Measurements from ENCODE around the gene PLEKHM3.

Gene PLEKHM3

DNA sequence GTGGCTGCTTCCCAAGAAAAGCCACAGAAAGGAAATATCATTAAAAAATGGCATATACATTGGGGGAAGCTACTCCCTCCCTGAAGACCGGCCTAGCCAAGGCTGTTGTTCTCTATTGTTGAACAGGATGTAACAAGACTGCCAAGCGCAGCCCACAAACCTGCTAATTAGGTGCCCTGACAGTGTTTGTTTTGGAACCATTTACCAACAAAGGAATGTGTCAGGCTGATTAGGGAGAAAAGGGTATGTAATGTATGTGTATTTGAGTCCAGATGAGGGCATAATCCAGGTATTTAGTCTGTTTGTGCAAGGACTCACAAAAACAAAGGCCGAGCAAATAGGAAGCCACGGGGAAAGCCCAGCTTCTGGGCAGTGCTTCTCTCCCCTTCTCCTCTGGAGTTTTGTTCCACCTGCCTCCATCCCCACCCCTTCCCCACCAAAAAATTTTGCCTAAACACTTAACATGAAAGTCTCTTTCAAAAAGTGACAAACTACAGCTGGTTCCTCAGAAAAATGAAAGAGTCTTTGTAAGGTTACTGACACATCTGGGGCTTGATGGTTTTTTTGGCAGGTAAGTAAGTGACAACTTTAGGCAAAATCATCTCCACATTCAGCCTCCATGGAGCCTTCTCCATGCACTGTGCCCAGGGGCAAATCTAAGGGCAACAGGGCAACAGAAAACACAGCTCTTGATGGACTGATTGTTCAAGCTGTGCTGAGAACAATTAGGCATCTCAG lies 177.4 kb downstream of the PLEKHM3 start:
- DNase-seq, result no peak

DNA sequence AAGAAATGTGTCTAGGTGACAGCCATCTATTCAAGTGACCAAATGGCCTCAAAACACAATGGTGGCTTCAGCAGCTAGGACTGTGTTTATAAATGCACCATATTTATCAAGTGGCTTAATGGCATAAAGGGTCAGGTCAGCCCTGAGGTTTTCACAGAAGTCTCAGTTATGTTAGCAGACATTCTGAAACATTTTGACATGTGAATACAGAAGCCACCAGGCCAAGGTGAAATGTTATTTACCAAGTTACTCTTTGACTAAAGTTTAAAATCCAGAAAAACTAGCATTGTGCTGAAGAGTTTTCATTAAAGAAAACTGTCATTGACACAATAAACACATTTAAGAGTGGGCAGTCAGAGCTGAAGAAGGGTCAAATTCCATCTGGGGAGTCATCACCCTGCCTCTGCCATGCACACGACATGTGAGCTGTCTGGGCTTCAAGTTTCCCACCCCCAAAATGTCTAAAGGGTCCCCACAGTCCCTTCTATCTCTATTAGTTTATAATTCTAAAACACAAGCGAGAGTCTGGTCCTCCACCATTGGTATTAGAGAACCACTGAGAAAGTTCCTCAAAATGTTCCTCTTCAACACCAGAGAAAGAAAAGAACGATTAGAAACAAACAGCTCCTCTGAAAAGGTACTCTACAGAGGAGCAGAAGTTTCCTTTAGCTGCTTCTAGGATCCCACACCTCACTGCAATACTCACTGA lies 178.1 kb downstream of the PLEKHM3 start:
- no peak for DNase-seq

DNA sequence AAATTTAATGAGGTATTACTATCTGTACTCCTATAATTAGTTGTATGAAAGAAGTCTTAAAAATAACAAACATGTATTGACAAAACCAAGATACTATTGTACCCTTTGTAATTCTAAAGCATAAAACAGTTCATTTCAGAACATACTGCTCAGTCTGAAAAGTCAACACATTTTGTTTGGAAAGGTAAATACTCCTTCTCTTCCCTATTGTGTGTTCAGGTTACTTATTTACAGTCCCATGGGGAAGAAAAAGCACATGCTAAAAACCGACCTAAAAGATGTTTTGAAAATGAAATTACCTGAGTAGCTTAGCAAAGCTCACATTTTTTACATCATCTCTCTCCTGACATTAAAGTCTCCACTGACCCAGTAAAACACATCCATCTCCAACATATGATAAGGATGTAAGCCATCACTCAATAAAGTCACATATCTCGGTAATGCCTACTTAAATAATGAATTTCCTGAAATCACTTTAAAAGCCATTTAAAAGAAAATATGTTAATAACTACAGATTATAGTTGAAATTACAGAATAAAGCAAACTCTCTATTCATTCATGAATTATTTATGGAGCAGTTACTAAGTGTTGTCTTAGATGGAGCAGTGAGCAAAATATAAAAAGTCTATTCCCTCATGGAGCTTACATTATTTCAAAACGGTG lies 180.0 kb downstream of the PLEKHM3 start:
- DNase-seq, result no peak

DNA sequence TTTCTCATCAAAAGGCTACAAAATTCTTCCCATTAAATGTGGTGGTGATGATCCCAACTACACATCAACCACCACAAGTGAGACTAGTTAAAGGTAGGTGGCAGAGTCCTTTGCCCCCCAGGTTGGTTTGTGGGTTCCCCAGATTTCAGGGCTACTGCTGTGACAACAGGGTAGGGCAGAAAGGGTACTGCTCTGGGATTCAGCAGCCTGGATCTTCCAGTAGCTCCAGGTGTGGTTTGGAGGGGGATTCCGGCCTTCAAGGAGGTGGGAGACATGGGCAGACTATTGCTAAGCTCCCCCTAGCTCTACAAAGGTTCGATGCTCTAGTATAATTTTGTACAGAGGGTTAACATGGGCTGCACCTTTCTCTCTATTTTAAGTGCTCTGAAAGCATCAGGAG lies 180.7 kb downstream of the PLEKHM3 start:
- DNase-seq, result no peak

DNA sequence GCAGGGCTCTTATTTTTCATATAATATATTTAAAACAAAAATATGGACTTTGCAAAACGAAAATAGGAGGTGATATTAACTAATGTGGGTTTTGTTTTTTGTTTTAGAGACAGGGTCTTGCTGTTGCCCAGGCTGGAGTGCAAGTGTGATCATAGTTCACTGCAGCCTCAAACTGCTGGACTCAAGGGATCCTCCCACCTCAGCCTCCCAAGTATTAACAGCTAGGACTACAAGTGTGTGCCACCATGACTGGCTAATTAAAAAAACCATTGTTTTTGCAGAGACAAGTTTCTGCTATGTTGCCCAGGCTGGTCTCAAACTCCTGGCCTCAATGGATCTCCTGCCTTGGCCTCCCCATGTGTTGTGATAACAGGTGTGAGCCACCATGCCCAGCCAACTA lies 185.2 kb downstream of the PLEKHM3 start:
- no peak for DNase-seq

DNA sequence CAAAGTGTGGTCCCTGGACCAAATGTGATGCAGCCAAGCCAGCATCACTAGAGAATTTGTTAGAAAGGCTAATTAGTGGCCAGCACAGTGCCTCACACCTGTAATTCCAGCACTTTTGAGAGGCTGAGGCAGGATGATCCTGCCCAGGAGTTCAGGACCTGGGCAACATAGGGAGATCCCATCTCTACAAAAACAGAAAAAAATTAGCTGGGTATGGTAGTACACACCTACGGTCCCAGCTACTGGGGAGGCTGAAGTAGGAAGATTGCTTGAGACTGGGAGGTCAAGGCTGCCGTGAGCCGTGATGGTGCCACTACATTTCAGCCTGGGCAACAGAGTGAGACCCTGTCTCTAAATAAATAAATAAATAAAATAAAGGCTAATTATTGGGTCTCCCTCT lies 185.8 kb downstream of the PLEKHM3 start:
- peak; percentile 4 for DNase-seq

DNA sequence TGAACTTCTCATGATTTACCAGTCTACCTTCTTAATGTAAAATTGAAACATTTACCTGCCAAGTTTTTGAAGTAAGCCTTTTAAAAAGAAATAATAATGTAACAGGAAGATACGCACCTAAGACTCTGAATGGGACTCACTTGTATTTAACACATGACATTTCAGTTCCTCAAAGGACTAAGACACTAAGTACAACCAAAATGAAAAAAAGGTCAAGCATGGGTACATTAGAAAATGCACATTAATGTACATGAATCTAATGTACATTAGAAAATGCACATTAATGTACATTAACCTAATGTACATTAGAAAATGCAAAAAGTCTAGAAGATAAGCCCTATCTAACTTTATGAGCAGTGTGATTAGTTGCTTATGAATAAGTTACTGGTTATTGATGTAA lies 186.3 kb downstream of the PLEKHM3 start:
- no peak for DNase-seq

DNA sequence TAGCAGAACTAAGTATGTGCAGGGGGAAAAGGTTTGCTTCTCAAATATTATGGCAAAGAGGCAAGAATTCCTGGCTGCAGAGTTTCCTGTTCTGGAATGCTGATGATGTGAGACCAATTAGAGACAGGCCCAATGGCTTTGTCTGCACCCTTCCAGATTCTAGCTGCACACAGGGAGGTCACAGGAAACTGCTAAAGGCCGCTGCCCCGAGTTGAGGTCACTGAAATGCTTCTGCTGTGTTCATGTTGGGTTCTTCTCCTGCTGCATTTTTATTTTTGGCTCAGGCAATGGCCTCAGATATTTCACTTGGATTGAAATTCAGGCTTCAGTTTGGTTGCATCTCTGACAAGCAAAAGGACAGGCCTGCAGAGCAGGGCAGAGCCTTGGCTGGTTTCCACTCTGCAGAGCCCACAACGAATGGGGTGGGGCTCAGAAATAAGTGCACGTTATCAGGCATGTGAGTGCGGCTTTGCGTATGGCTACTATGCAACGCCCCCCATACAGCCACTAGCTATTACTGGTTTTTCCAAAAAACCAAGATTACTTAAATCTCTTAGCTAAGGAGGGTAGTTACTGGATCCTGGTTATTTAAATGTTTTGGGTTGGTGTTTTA lies 188.7 kb downstream of the PLEKHM3 start:
- DNase-seq, result peak; percentile 46

DNA sequence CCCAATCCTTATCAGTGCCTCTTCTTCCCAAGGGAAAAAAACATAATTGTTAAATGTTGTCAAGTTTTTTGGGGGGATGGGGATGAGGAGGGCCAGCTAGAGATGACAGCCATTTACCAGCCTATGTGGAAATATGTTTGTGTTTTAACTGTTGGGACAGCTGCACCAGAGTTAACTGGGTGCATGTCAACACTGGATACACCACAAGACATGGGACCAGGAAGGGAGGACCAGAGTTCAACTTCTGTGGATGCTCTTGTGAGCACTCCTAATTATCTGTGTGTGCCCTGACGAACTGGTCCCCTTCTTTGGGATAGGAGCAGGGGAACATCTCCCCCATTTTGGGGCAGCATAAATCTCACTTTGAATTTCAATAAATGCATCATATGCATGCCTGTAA lies 189.5 kb downstream of the PLEKHM3 start:
- DNase-seq, result peak; percentile 26

DNA sequence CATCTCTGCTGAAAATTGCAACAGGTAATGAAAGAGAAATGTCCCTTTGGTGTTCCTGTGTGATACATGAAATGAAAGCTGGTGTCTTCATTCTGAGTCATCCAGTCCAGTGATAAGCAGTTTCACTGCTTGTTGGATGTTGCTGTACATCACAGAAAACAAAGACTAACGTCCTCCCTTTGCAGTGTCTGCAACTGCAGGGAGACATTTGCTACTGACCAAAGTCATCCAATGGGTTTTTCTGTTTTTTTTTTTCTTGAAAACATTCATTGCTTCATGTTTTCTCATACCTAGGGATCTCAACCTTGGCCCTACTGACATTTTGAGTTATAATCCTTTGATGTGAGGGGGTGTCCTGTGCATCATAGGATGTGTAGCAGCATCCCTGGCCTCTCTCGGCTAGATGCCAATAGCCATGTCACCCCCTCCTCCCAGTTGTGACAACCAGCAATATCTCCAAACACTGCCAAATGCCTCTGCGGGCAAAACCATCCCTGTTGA lies 192.0 kb downstream of the PLEKHM3 start:
- peak; percentile 19 for DNase-seq

DNA sequence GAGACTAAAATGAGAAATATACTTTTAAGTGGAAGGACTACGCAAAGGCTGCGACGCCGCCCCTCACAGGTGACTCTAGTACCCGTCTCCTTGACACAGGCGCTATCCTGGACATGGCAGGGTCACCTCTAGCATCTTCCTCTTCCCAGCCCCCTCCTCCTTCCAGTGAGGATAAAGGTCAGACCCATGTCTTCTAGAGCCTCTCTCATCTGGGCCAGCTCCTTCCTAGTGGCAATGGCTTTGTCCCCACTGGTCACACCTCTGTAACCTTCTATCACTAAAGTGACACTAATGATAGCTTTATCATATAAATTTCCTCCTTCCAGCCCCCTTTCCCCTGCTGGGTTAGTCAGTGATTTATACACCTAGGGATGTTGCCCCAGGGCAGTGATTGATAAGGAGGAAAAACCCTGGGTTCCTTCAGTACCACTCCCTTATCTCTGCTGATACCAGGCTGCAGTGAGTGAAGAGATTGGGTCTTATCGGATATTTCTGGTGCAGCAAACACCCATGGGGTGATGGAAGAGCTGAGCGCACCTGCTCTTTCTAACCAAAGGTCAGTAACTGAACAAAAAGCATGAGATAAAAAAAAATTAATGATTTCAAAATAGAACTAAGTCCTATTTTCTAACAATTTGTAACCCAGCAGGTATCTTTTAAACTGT lies 193.6 kb downstream of the PLEKHM3 start:
- no peak for DNase-seq

DNA sequence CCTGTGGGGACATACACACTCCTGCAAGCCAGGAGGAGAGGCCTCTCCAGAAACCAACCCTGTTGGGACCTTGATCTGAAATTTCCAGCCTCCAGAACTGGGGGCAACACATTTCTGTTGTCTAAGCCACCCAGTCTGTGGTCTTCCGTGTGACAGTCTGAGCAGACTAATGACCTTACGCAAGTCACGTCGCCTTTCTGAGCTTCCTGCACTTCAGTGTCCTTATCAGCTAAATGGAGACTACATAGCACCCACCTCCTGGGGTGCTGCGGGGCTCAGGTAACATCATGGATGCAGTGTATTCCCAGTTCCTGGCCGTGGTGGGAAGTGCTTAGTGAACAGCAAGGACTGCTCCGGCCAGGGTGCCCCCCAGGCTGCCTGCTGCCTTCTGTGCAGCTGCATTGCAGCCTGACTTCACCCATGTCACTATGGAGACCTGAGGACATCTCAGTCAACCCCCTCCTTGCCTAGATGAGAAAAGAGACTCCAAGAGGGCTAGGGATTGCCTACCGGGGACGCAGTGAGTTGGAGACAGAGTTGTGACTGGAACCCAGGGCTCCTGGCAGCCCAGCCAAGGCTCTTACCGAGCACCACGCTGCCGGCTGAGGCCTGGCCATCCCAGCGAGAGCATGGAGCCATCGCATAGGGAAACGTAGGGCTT lies 194.4 kb downstream of the PLEKHM3 start:
- DNase-seq, result no peak

DNA sequence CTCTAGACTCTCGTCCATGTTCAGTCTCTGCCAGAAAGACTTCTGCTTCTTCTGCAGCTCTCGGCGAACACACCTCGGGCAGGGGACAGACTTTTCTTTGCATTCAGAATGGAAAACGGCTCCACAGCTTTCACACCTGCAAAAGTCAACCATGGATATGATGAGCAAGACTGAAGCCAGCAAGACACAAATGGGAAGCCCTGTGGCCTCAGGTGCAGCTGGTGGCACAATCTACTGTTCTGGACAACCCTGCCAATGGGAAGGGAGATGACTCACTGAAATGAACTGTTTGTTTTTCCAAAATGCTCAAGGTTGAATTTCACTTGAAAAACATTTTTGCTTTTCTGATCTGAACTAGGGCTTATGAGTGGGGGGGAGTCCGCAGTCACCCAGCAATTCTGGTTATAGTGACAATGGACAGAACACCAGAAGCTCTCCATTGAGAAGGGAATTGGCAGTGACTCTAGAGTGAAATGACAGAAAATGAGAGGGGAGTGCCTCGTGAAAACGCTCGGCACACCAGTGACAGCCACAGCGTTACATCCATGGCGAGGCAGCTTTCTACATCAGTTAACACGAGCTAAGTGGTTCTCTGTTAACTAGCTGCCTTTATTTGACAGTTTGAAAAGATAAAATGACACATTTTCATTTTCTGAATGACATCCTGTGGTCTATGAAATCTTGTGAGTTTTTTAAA lies 196.8 kb downstream of the PLEKHM3 start:
- no peak for DNase-seq

DNA sequence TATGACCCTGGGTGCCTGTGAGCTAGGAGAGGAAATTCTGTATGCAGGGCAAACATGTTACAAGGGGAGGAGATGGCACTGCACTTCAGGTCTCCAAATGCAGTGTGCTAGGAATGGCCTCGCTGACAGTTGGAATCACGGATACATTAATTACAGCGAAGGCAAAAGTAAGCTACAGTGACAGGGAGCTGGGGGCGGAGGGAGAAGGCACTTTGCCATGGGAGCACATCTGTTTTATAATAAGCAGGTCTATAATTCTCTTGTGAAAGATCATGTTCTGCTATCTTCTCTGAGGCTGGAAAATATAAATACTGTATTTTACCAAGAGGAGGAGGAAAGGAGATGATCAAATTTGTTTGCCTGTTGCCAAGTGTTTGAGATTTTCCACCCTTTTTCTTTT lies 199.3 kb downstream of the PLEKHM3 start:
- no peak for DNase-seq

DNA sequence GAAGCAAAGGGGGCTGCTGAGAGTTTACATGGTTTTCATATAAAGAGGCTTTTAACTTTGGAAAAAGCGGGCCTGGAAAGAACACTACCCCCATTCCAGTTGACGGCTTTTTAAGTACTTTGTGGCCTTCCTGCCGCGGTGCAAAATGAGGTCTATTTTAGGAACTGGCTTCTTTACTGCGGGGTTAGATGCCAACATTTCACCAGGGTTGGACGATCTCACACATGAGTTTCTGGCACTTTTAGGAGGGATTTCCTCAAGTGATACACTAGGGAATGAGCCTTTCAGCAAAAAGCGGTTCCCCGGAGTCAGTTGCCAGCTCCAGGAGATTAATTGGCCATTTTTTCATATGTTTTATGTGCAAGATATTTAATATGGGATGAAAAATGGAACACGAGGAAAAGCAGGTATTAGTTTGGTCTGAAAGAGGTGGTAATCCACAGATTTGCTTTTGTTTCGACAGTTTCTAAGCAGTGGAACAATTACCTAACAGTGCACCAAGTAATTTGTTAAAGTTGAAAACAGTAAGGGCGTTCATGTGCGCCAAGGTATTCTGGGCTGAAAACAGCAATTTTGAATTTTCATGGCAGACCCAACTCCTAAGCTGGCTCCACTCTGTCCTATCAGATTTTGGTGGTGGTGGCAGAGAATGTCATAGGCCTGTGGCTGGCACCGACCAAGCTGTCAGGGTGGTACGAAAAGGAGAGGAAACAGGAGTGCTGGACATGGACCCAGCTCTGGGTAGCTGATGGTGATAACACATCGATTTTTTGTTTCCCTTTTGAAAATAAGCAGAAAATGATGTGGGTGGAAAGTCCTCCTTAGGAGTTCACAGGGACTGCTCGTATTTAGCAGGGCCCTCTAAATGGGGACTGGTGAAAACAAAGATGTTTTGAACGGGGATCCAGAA lies 200.0 kb downstream of the PLEKHM3 start:
- DNase-seq, result no peak

DNA sequence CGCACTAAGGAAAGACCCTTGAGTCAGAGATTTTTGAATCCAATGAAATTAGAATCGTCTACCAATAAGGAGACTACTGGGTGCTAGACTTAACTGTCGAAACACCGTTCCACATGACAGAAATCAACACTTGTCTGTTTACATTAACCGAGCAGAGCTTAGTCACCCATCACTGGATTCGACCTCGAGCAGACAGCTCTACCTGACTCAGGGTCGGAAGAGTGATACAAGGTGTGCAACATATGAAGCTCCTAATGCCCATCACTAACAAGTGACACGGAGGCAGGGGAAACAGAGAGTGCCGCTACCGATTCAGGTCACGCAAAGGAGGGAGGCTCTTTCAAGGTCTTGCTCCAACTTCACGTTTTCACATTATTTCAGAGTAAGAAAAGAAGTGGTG lies 201.5 kb downstream of the PLEKHM3 start:
- no peak for DNase-seq

DNA sequence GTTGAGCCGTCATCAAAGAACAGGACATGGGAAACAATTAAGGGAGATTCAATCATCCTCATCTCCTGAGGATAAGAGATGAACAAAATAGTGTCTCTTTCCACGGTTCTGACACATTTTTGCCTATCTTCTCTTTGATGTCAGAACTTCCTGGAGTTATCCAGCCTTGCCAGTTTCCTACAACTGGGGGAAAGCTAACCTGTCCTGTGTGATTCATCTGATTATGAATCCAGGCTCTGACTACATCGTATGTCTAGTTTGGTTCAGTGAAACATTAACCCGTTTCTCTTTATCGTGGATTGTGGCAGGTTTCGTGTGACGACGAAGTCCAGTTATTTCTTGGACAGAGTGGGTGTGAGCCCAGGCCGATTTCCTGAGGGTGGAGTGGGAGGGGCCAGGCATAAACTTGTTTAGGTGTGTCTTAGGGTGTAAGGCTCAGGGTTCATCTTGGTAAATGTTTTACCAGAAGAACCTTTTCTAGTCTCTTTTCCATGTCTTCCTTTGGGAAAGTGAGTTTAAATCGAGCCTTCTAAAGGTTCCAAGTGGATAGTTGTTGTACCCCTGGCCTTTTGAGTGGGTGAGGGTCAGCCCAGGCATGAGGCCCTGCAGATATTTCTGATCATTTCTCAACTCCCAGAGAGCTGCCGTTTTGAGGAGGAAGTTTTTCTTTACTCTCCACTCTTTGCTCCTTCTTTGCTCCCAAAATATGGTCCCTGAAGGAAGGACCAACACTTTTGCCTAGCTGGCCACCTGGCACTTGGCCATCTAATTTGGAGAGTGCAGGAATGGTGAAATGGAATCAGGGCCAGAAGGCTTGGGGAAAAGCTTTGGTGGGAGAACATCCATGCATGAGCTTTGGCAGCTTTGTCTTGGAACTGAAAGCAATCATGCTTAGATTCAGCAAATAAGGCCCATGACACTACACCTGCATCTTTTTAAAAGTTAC lies 205.2 kb downstream of the PLEKHM3 start:
- no peak for DNase-seq

DNA sequence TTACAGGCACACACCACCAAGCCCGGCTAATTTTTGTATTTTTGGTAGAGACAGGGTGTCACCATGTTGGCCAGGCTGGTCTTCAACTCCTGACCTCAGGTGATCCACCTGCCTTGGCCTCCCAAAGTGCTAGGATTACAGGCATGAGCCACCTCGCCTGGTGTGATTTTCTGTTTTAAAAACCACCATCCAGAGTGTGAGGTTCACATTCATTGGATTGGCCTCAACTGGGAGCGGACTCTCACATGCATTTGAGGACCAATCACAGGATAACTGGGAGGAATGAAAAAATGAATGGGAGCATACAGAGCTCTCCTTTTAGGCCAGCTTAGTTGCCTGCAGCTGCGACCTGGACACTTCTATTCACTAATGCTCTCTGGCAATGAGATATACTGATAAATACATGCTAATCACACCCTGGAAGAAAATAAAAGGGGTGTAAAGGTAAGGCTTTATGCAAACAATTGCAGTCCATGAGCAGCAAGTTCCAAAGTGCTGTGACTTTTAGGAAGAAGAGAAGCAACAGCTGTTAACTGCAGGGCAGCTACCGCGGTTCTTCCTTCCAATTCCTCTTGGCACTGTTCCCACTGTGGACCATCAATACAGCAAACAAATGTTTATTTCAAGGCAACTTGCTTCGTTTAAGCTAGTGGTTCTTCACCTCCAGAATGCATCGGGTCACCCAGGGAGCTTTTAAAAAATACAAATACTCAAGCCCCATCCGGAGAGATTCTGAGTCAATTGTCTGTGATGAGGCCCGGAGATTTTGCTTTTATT lies 206.1 kb downstream of the PLEKHM3 start:
- DNase-seq, result no peak

DNA sequence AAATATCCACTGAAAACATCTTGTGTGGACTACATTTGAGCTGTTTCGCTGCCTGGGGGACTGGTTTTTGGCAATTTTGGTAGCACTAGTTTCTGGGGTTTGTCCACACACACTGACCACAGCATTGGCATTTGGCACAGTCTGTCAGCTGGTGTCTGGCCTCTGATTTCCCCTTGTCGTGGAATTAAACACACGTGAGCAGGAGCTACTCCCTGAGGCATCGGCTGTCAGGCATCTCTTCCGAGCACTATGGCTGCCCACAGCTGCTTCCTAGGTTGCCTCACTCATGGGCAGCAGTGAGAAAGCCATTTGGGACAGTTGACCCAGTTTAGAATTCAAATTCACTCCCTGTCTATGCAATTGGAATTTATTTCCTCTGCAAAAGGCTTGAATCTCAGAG lies 208.8 kb downstream of the PLEKHM3 start:
- no peak for DNase-seq

Data from activated CD8-positive, alpha-beta memory T cell treated with anti-CD3 and anti-CD28 coated beads for 24 hours (primary cell).